Stimulated activated CD8-positive, alpha-beta memory T cell treated with anti-CD3 and anti-CD28 coated beads, Interleukin-15, amount 100 ng/mL, for 48 hours (primary cell): ENCODE data around the gene CFAP91.

ENCODE experiments used
- DNase-seq, 2 donors: peaks; one replicate each; pipeline ENCODE4 v3.0.0-alpha.2; 2020; ENCODE audit warnings: low read depth in 2 of 2

CFAP91 gene

DNA sequence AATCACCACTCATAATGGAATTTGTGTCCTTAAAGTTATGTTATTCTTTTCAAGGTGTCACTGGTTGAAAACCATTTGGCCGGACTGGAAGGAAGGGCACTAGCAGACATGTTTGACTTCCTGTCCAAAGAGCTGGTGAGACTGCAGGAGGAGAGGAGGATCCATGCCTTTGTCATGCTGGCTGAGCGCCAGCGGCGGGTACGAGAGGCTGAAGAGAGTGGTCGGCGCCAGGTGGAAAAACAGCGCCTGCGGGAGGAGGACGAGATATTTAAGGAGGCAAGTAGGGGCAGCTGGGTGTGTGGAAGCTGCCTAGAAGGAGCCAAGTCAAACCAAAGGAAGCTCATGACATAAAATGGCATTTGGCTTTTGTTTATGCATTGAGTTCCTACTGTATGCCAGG is 41.1 kb downstream of the CFAP91 start:
- DNase-seq: no peak

DNA sequence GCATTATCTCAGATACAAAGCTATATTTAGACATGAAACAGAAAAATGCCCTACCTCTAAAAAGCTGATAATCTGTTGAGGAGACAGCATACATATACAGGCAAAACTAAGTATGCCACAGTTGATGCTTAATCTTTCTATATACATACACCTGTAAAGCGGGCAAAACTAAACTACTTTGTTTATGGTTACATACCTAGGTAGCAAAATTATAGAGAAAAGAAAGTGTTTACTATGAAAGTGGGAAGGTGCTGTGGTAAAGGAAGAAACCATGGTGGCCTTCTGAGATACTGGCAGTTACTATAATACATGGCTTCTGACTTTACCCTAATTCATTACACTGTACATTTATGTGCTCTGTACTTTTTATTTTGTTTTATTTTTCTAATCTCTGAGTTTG is 43.1 kb downstream of the CFAP91 start:
- no peak for DNase-seq

DNA sequence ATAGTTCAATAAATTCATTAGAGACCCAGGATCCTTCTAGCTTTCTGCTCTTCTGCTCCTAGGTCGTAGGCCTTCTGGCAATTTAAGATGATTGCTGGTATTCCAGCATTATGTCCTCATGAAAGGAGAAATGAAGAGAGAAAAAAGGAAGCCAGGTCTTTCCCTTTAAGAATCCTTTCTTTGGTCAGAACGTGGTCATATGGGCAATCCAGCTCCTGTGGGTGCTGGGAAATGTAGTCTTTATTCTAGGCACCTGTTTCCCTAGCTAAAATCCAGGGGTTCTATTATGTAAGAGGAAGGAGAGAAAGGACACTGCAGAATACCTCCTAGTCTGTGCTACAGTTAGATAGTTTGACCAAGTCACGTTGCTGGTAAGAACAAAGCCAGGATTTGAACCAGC is 43.6 kb downstream of the CFAP91 start:
- no peak for DNase-seq

DNA sequence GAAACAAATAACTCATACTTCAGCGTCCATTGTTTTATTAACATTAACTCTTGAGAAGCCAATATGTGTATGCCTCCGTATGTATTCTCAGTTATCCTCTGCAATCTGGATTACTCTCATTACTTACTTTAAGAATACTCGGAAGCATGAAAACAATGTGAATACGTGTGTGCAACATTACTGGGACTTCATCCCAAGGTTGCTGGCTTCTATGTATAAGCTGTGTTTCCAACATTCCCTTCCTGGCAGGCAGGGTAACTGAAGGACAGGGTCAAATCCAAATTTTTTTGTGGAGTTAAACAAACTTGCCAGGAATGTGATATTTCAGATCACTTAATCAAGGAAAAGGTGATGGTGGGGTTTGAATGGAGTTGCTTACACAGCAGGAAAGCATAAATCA is 44.5 kb downstream of the CFAP91 start:
- no peak for DNase-seq

DNA sequence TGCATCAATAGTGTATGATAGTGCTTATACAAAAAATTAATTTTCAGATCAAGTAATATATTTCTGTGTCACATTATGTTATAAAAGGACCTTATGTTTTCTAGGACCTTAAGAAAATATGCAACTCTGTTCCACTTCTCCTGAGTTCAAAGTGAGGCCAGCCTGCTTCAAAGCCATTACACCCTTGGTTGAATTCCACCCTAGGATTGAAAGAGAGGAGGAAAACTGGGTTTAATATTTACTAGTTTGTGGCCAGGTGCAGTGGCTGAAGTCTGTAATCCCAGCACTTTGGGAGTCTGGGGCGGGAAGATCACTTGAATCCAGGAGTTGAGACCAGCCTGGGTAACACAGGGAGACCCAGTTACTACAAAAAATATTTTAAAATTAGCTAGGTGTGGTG is 46.2 kb downstream of the CFAP91 start:
- DNase-seq: no peak

DNA sequence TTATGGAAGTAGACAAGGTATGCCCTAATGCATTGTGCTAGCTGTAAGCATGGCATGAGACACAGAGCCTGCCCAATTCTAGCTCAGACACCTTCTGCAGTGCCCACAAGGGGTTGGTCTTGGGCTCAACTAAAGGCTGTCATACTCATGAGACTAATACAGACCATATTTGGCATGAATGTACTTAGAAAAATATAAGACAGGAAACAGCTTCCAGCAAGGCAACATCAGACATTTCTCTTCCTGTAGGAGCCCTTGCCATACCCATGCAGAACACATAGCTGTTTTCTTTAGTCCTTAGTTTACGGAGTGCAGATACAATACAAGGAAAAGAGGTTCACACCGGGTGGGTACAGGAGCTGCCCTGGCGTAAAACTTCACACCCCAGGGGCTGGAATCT is 48.6 kb downstream of the CFAP91 start:
- no peak for DNase-seq
